H1 (cell line): ENCODE measurements around the gene OR51B4. TPM values are rescaled to one million over a fixed set of nuclear protein-coding genes. Genes with fewer than 3 reads are reported as not detected.

Experiments
- ASH2L ChIP-seq: fragments of 200-600, 300-600 bp; sonication (generic); IDR thresholded peaks from one replicate; pipeline ENCODE4 v1.7.1; 2017; ENCODE audit warnings: low read length
- CHD2 ChIP-seq: IDR thresholded peaks from 2 replicates; pipeline ENCODE4 v1.6.1; 2012; ENCODE audit warnings: low read length, improper control_type of control experiment
- CTCF ChIP-seq, 3 experiments: IDR thresholded peaks; 1 replicate in 2 of 3; 2 replicates in 1 of 3; pipeline versions ENCODE4 v1.5.1 to v1.6.1; 2011; ENCODE audit warnings: low read length in 3 of 3, mild to moderate bottlenecking in 3 of 3, inconsistent platforms in 2 of 3, low read depth in 1 of 3, moderate library complexity in 1 of 3; ENCODE audit not compliant: insufficient read depth in 1 of 3; ENCODE audit errors: control extremely low read depth in 1 of 3
- EGR1 ChIP-seq: IDR thresholded peaks from 2 replicates; pipeline ENCODE4 v1.6.1; 2011; ENCODE audit warnings: low read depth, low read length, borderline replicate concordance
- RFX5 ChIP-seq: IDR thresholded peaks from 2 replicates; pipeline ENCODE4 v1.6.1; 2011; ENCODE audit warnings: low read depth, low read length, improper control_type of control experiment, borderline replicate concordance
- TAF7 ChIP-seq: optimal IDR thresholded peaks from 2 replicates; pipeline ENCODE3; 2011; ENCODE audit warnings: low read depth, mild to moderate bottlenecking, inconsistent platforms, low read length, moderate library complexity, borderline replicate concordance
- polyA plus RNA-seq, 7 experiments: library from polyadenylated mRNA; depleted of rRNA in 3 of 7; stranded (reverse) in 5 of 7; unstranded in 2 of 7; fragments of >200 nt in 5 of 7; fragments of 200-250 nt in 2 of 7; gene quantifications; 1 replicate in 5 of 7; 2 replicates in 1 of 7; 4 replicates in 1 of 7; pipeline versions ENCODE4 v1.2.1 to v1.2.3, GENCODE V29; 2011 to 2013; ENCODE audit warnings: missing spikeins in 2 of 7, mixed read lengths in 2 of 7
- total RNA-seq: library from RNA; stranded (reverse); fragmentation: NEBNext Ultra II Directional; extraction: Animal tissue kit (Norgen Biotek cat#: 25700); gene quantifications from 2 replicates; pipeline ENCODE4 v1.2.1, GENCODE V29; 2021

OR51B4 gene
- total and polyA plus RNA-seq, 2 of the 8 experiments (the other 6 are each of a cell fraction or from before 2014, with no cell fraction given): not detected

GRCh38 chr11:5251746-5252145, 50.0 kb downstream of the OR51B4 start (continued):
- TF ChIP-seq ASH2L (no peak), CTCF (IDR thresholded peaks at IDR 0.05; ENCODE audit: control extremely low read depth in 1 of 3, insufficient read depth in 1 of 3, low read depth in 1 of 3, low read length in 3 of 3) (no peak), TAF7 (no peak), RFX5 (no peak), EGR1 (no peak), CHD2 (no peak)

Other genes starting within 250 kb of the OR51B4 start
- not detected in 2 replicates for gene OR52E2, start 242.3 kb downstream of the OR51B4 start, total RNA-seq
- gene OR52E2, start 242.3 kb downstream of the OR51B4 start, polyA plus RNA-seq (2011; rRNA removed): not detected in 2 replicates
- not detected in 2 replicates for gene OR52E1, start 232.4 kb downstream of the OR51B4 start, total RNA-seq
- gene OR52E1, start 232.4 kb downstream of the OR51B4 start, polyA plus RNA-seq (2011; rRNA removed): not detected in 2 replicates
- 0.11 TPM in 1 of 2 replicates, not detected in the other for gene OR52A5, start 163.6 kb downstream of the OR51B4 start, total RNA-seq
- gene OR52A5, start 163.6 kb downstream of the OR51B4 start, polyA plus RNA-seq (2011; rRNA removed): 0.02 TPM in 2 replicates
- gene OR52A1, start 147.2 kb downstream of the OR51B4 start, total RNA-seq: 11.6 and 12.2 TPM in 2 replicates
- gene OR52A1, start 147.2 kb downstream of the OR51B4 start, polyA plus RNA-seq (2011; rRNA removed): 5.7 and 5.9 TPM in 2 replicates
- not detected in 2 replicates for gene OR51V1, start 101.3 kb downstream of the OR51B4 start, total RNA-seq
- gene OR51V1, start 101.3 kb downstream of the OR51B4 start, polyA plus RNA-seq (2011; rRNA removed): not detected in 2 replicates
- not detected in 2 replicates for gene HBB, start 74.9 kb downstream of the OR51B4 start, total RNA-seq
- not detected in 2 replicates for gene HBB, start 74.9 kb downstream of the OR51B4 start, polyA plus RNA-seq (2011; rRNA removed)
- not detected in 2 replicates for gene HBD, start 67.5 kb downstream of the OR51B4 start, total RNA-seq
- not detected in 2 replicates for gene HBD, start 67.5 kb downstream of the OR51B4 start, polyA plus RNA-seq (2011; rRNA removed)
- not detected in 2 replicates for gene HBG1, start 52.1 kb downstream of the OR51B4 start, total RNA-seq
- gene HBG1, start 52.1 kb downstream of the OR51B4 start, polyA plus RNA-seq (2011; rRNA removed): 0.26 TPM in 1 of 2 replicates, not detected in the other
- not detected in 2 replicates for gene HBG2, start 47.2 kb downstream of the OR51B4 start, total RNA-seq
- 0.19 and 0.23 TPM in 2 replicates for gene HBG2, start 47.2 kb downstream of the OR51B4 start, polyA plus RNA-seq (2011; rRNA removed)
- not detected in 2 replicates for gene HBE1, start 32.0 kb downstream of the OR51B4 start, total RNA-seq
- gene HBE1, start 32.0 kb downstream of the OR51B4 start, polyA plus RNA-seq (2011; rRNA removed): 0.20 and 0.39 TPM in 2 replicates
- gene OR51B2, start 22.4 kb upstream of the OR51B4 start, total RNA-seq: not detected in 2 replicates
- gene OR51B2, start 22.4 kb upstream of the OR51B4 start, polyA plus RNA-seq (2011; rRNA removed): not detected in 2 replicates
- gene OR51B5, start 41.6 kb upstream of the OR51B4 start, total RNA-seq: not detected in 2 replicates
- 0.06 TPM in 1 of 2 replicates, not detected in the other for gene OR51B5, start 41.6 kb upstream of the OR51B4 start, polyA plus RNA-seq (2011; rRNA removed)
- gene OR51B6, start 49.6 kb upstream of the OR51B4 start, total RNA-seq: not detected in 2 replicates
- gene OR51B6, start 49.6 kb upstream of the OR51B4 start, polyA plus RNA-seq (2011; rRNA removed): not detected in 2 replicates
- not detected in 2 replicates for gene OR51M1, start 81.9 kb upstream of the OR51B4 start, total RNA-seq
- 0.08 TPM in 1 of 2 replicates, not detected in the other for gene OR51M1, start 81.9 kb upstream of the OR51B4 start, polyA plus RNA-seq (2011; rRNA removed)
- not detected in 2 replicates for gene OR51Q1, start 120.2 kb upstream of the OR51B4 start, total RNA-seq
- 0.08 and 0.13 TPM in 2 replicates for gene OR51Q1, start 120.2 kb upstream of the OR51B4 start, polyA plus RNA-seq (2011; rRNA removed)
- not detected in 2 replicates for gene OR51I1, start 139.6 kb upstream of the OR51B4 start, total RNA-seq
- not detected in 2 replicates for gene OR51I1, start 139.6 kb upstream of the OR51B4 start, polyA plus RNA-seq (2011; rRNA removed)
- not detected in 2 replicates for gene OR51I2, start 147.4 kb upstream of the OR51B4 start, total RNA-seq
- not detected in 2 replicates for gene OR51I2, start 147.4 kb upstream of the OR51B4 start, polyA plus RNA-seq (2011; rRNA removed)
- not detected in 2 replicates for gene OR52D1, start 186.7 kb upstream of the OR51B4 start, total RNA-seq
- gene OR52D1, start 186.7 kb upstream of the OR51B4 start, polyA plus RNA-seq (2011; rRNA removed): not detected in 2 replicates
- not detected in 2 replicates for gene UBQLN3, start 208.0 kb upstream of the OR51B4 start, total RNA-seq
- not detected in 2 replicates for gene UBQLN3, start 208.0 kb upstream of the OR51B4 start, polyA plus RNA-seq (2011; rRNA removed)
- not detected in 2 replicates for gene UBQLNL, start 214.8 kb upstream of the OR51B4 start, total RNA-seq
- 0.22 and 0.35 TPM in 2 replicates for gene UBQLNL, start 214.8 kb upstream of the OR51B4 start, polyA plus RNA-seq (2011; rRNA removed)
- gene OR52H1, start 246.6 kb upstream of the OR51B4 start, total RNA-seq: not detected in 2 replicates
- 0.09 TPM in 2 replicates for gene OR52H1, start 246.6 kb upstream of the OR51B4 start, polyA plus RNA-seq (2011; rRNA removed)